GM18508 (cell line): ENCODE results near the gene ULK1.

Experiments
- ATAC-seq: cut with Tn5 transposase; IDR thresholded peaks from one replicate; pipeline ENCODE4 v1.9.1; 2021; ENCODE audit warnings: moderate number of reproducible peaks; ENCODE audit not compliant: insufficient read depth, unreplicated experiment

The ULK1 gene

GRCh38 chr12:131918311-131919050, 24.1 kb downstream of the ULK1 start:
- ATAC-seq: no peak

- ATAC-seq: no peak
Observed at GRCh38 chr12:131919051-131919347, 24.6 kb downstream of the ULK1 start.

- no peak for ATAC-seq
Observed at GRCh38 chr12:131919366-131920156, 25.1 kb downstream of the ULK1 start.

- no peak for ATAC-seq
Observed at GRCh38 chr12:131920157-131920508, 25.7 kb downstream of the ULK1 start.

- no peak for ATAC-seq
Observed at GRCh38 chr12:131920902-131921840, 26.7 kb downstream of the ULK1 start.

- no peak for ATAC-seq
Observed at GRCh38 chr12:131921866-131922769, 27.7 kb downstream of the ULK1 start.

- no peak for ATAC-seq
Observed at GRCh38 chr12:131922772-131923171, 28.4 kb downstream of the ULK1 start.

GRCh38 chr12:131923260-131923659, 28.8 kb downstream of the ULK1 start:
- ATAC-seq: peak; percentile 67

- ATAC-seq: no peak
Observed at GRCh38 chr12:131927110-131928079, 33.0 kb downstream of the ULK1 start.

- no peak for ATAC-seq
Observed at GRCh38 chr12:131928080-131928710, 33.8 kb downstream of the ULK1 start.

- no peak for ATAC-seq
Observed at GRCh38 chr12:131928711-131929580, 34.5 kb downstream of the ULK1 start, which contains the start of gene PUS1. Gene PUS1 (plus strand): TSS chr12:131929276. CDS start chr12:131929723, 447 bp downstream.

GRCh38 chr12:131929581-131930456, 35.4 kb downstream of the ULK1 start:
- ATAC-seq: no peak

GRCh38 chr12:131930510-131930909, 36.1 kb downstream of the ULK1 start:
- ATAC-seq: no peak

- ATAC-seq: no peak
Observed at GRCh38 chr12:131933387-131933786, 39.0 kb downstream of the ULK1 start.

GRCh38 chr12:131934535-131934934, 40.1 kb downstream of the ULK1 start:
- ATAC-seq: no peak

- ATAC-seq: no peak
Observed at GRCh38 chr12:131938082-131938481, 43.7 kb downstream of the ULK1 start.
